Measurements from ENCODE around the gene GNE. TPM values are rescaled to one million over a fixed set of nuclear protein-coding genes. Genes with fewer than 3 reads are reported as not detected.
A peak's percentile ranks its signal among the peaks of the same experiment; 100 is the strongest.

Gene GNE
- total and polyA plus RNA-seq, 2 of the 13 experiments (the other 11 are each of a cell fraction or from before 2014, with no cell fraction given), result 16.1 to 24.1 TPM

- no peak for TF ChIP-seq GABPA (IDR thresholded peaks at IDR 0.05; ENCODE audit: low read depth, low read length)
- no peak for TF ChIP-seq GABPA (CRISPR knock-in tag; IDR thresholded peaks at IDR 0.05; ENCODE audit: low read depth)
- TF ChIP-seq RFXANK (CRISPR knock-in tag; IDR thresholded peaks at IDR 0.05), result peak; percentile 84; the same call in 1 of the 2 replicates
- TF ChIP-seq HMG20A (CRISPR knock-in tag; IDR thresholded peaks at IDR 0.05; ENCODE audit: borderline replicate concordance), result no peak
- peak; percentile 75 for TF ChIP-seq SP2 (CRISPR knock-in tag; IDR thresholded peaks at IDR 0.05)
- TF ChIP-seq ATF4 (CRISPR knock-in tag; IDR thresholded peaks at IDR 0.05), result peak in 1 of 2 experiments; percentile 72; a peak in 2 of 4 replicates
- TF ChIP-seq SAP130 (CRISPR knock-in tag; IDR thresholded peaks at IDR 0.05; ENCODE audit: low read depth), result peak; percentile 89
- TF ChIP-seq RARG (CRISPR knock-in tag; IDR thresholded peaks at IDR 0.05; ENCODE audit: low read depth), result no peak
- TF ChIP-seq CSRNP1 (CRISPR knock-in tag; IDR thresholded peaks at IDR 0.05), result peak; percentile 60
- TF ChIP-seq ZSCAN31 (CRISPR knock-in tag; IDR thresholded peaks at IDR 0.05; ENCODE audit: low read depth), result no peak; the same call in 1 of the 2 replicates
- TF ChIP-seq POLR2A (IDR thresholded peaks at IDR 0.05; ENCODE audit: insufficient read depth in 1 of 2, low read depth in 2 of 2, low read length in 2 of 2), result peak; percentile 98 to 99
- 0 out of 2 replicates have a peak, but pooled peaks have one; percentile 79 for TF ChIP-seq ZBTB2 (CRISPR knock-in tag; IDR thresholded peaks at IDR 0.05; ENCODE audit: low read depth)
- no peak for TF ChIP-seq ZNF20 (CRISPR knock-in tag; IDR thresholded peaks at IDR 0.05)
- TF ChIP-seq ZNF550 (CRISPR knock-in tag; IDR thresholded peaks at IDR 0.05; ENCODE audit: borderline replicate concordance), result peak; percentile 89; the same call in 1 of the 2 replicates
- no peak; the same call in 1 of the 2 replicates for TF ChIP-seq ZNF777 (CRISPR knock-in tag; IDR thresholded peaks at IDR 0.05)
- 0 out of 2 replicates have a peak, but pooled peaks have one; percentile 55 for TF ChIP-seq ZNF558 (CRISPR knock-in tag; IDR thresholded peaks at IDR 0.05; ENCODE audit: borderline replicate concordance)
- peak; percentile 81 for TF ChIP-seq NFYB (CRISPR knock-in tag; IDR thresholded peaks at IDR 0.05)
- TF ChIP-seq PHF8 (CRISPR knock-in tag; IDR thresholded peaks at IDR 0.05), result peak; percentile 97
- peak; percentile 85 for TF ChIP-seq ZHX2 (IDR thresholded peaks at IDR 0.05; ENCODE audit: low read depth)
- TF ChIP-seq ZHX2 (CRISPR knock-in tag; IDR thresholded peaks at IDR 0.05; ENCODE audit: borderline replicate concordance), result no peak
- TF ChIP-seq FOXP1 (IDR thresholded peaks at IDR 0.05), result no peak
- TF ChIP-seq FOXP1 (CRISPR knock-in tag; IDR thresholded peaks at IDR 0.05), result 0 out of 2 replicates have a peak, but pooled peaks have one; percentile 7
Observed at GRCh38 chr9:36258208-36258995, at the start of gene GNE (continued).
